Skin epidermis (tissue), 12 donors: Measurements from ENCODE around the gene ATG3.
"Not testable (repeated sequence)": the region's sequence is repeated elsewhere in the genome, so short reads cannot be mapped to it uniquely, and the experiment has no call there.

Source experiments
- H3K27ac ChIP-seq, 21 experiments: fragments of 200-600 bp; sonication (generic) in 11 of 21; one replicate each; pipeline ENCODE4 v1.5.0; 2020; ENCODE audit warnings: mild to moderate bottlenecking in 3 of 21, inconsistent platforms in 2 of 21, moderate library complexity in 2 of 21
- H3K4me3 ChIP-seq, 7 experiments: fragments of 200-600 bp; sonication (generic) in 2 of 7; one replicate each; pipeline ENCODE4 v1.5.0; 2020; ENCODE audit warnings: inconsistent platforms in 2 of 7, mild to moderate bottlenecking in 2 of 7, moderate library complexity in 1 of 7

ATG3 gene

GRCh38 chr3:112564247-112564939, 2.6 kb upstream of the ATG3 start:
- H3K27ac ChIP-seq, H3K4me3 ChIP-seq: not testable (repeated sequence)

GRCh38 chr3:112561484-112561733, 353 bp downstream of the ATG3 start:
- H3K4me3 ChIP-seq = peak overlapping the region; percentile 72 to 94 (median 90)
- peak overlapping the region; percentile 81 to 97 (median 94) for H3K27ac ChIP-seq

GRCh38 chr3:112560721-112561483, 860 bp downstream of the ATG3 start:
- peak overlapping the region; percentile 72 to 94 (median 90) for H3K4me3 ChIP-seq
- peak overlapping the region; percentile 81 to 97 (median 94) for H3K27ac ChIP-seq

GRCh38 chr3:112560307-112560706, 1.5 kb downstream of the ATG3 start:
- H3K27ac ChIP-seq = peak overlapping the region in 17 of 21 experiments; percentile 89 to 97 (median 94)
- H3K4me3 ChIP-seq = peak overlapping the region; percentile 72 to 94 (median 90)

- Histone ChIP-seq H3K4me3 (no peak overlapping the region), H3K27ac (peak overlapping the region in 2 of 21 experiments; percentile 5 to 8)
These were observed 3.8 kb downstream of the ATG3 start for GRCh38 chr3:112557976-112558375.

GRCh38 chr3:112555535-112556170, 6.1 kb downstream of the ATG3 start:
- H3K4me3 ChIP-seq = no peak overlapping the region
- peak overlapping the region in 1 of 21 experiments; percentile 43 for H3K27ac ChIP-seq

- Histone ChIP-seq H3K4me3 (no peak overlapping the region), H3K27ac (no peak overlapping the region)
These were observed 10.9 kb downstream of the ATG3 start for GRCh38 chr3:112550859-112551258.

GRCh38 chr3:112546216-112546759, 15.5 kb downstream of the ATG3 start:
- Histone ChIP-seq H3K27ac (peak overlapping the region in 1 of 21 experiments; percentile 21), H3K4me3 (no peak overlapping the region)

- no peak overlapping the region for H3K27ac ChIP-seq
- H3K4me3 ChIP-seq = no peak overlapping the region
These were observed 21.7 kb downstream of the ATG3 start for GRCh38 chr3:112539825-112540650.

- Histone ChIP-seq H3K27ac (no peak overlapping the region), H3K4me3 (no peak overlapping the region)
These were observed 30.4 kb downstream of the ATG3 start for GRCh38 chr3:112531358-112531781.

GRCh38 chr3:112530573-112530972, 31.2 kb downstream of the ATG3 start:
- H3K27ac ChIP-seq = no peak overlapping the region
- H3K4me3 ChIP-seq = no peak overlapping the region

GRCh38 chr3:112524127-112524526, 37.6 kb downstream of the ATG3 start:
- not testable (repeated sequence) for H3K4me3 ChIP-seq, H3K27ac ChIP-seq

- Histone ChIP-seq H3K4me3 (no peak overlapping the region), H3K27ac (no peak overlapping the region)
These were observed 42.2 kb downstream of the ATG3 start for GRCh38 chr3:112519424-112520001.

GRCh38 chr3:112518970-112519369, 42.8 kb downstream of the ATG3 start:
- H3K4me3 ChIP-seq = not testable (repeated sequence)

GRCh38 chr3:112514527-112515128, 47.1 kb downstream of the ATG3 start:
- no peak overlapping the region for H3K27ac ChIP-seq
- no peak overlapping the region for H3K4me3 ChIP-seq

More at GRCh38 chr3:112518970-112519369, 42.8 kb downstream of the ATG3 start:
- H3K27ac ChIP-seq = peak overlapping the region in 1 of 21 experiments; percentile 33

GRCh38 chr3:112512320-112512719, 49.4 kb downstream of the ATG3 start:
- H3K27ac ChIP-seq = no peak overlapping the region
- H3K4me3 ChIP-seq = no peak overlapping the region

- Histone ChIP-seq H3K27ac (no peak overlapping the region), H3K4me3 (no peak overlapping the region)
These were observed 52.9 kb downstream of the ATG3 start for GRCh38 chr3:112508860-112509259.

- Histone ChIP-seq H3K27ac (no peak overlapping the region), H3K4me3 (no peak overlapping the region)
These were observed 53.5 kb downstream of the ATG3 start for GRCh38 chr3:112508261-112508660.

GRCh38 chr3:112505907-112506306, 55.9 kb downstream of the ATG3 start:
- Histone ChIP-seq H3K4me3 (no peak overlapping the region), H3K27ac (no peak overlapping the region)
